Activated CD8-positive, alpha-beta memory T cell treated with anti-CD3 and anti-CD28 coated beads, Interleukin-2, amount 50 U/mL, for 4 hours (primary cell): ENCODE results near the gene ASB18.

Experiments used
- DNase-seq: peaks from one replicate; pipeline ENCODE4 v3.0.0-alpha.2; 2020

ASB18 gene

DNA sequence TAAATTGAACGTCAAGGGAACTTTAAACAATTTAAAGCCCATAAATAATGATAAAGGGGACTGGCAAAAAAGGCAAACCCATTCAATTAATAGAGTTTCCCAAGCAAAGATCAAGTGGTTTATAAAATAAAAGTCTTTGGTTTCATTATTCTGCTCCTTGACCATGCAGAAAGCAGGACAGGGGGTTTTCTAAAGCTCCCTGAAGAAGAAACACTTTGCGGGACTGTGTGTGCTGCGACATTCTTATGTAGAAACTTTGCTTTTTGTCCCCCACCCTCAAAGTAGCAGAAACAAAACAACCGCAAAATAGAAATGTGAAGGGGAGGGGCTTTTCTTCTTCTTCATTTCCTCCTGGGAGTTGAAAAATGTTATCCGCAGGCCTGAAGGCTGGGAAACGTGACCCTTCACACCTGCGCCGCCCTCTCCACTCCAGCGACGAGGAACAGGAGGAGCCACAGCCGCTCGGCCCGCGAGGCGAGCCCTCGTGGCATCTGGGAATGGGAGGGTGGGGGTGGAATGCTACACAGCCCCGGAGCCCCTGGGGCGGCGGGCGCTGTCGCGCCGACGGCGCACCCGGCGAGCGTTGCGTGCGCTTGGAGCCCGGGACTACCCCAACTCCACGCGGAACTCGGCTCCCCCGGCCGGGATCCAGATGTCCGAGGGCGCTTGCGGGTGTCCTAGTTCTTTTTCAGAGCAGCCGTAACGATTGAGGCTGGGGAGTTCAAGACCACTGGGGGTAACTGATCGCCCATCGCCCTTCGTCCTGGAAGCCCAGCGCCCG lies 91.8 kb downstream of the ASB18 start:
- no peak for DNase-seq

DNA sequence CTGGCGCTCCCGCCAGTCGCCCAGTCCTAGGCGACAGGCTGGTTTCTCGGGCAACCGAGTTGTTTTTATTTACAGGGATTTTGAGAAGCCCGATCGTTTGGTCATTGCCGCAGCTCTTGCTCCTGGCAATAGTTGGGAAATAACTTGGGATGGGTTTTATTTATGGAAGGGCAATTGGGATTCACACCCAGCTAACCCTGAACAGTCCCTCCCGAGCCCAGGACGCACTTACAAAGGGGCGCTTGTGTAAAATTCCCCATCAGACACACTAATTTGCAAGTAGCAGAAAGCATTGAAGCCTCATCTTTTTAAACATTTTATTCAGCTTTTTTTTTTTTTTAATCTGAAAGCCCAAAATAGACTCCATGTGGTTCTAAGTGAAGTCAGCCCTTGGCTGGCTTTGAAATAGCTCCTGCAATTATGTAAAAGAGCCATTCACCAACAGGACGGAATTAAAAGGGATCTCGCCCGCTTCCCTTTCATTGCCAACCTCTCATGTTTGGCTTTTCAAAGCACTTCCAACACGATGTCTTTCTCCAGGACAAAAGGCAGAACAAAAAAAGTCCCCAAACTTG lies 92.4 kb downstream of the ASB18 start:
- DNase-seq = no peak

DNA sequence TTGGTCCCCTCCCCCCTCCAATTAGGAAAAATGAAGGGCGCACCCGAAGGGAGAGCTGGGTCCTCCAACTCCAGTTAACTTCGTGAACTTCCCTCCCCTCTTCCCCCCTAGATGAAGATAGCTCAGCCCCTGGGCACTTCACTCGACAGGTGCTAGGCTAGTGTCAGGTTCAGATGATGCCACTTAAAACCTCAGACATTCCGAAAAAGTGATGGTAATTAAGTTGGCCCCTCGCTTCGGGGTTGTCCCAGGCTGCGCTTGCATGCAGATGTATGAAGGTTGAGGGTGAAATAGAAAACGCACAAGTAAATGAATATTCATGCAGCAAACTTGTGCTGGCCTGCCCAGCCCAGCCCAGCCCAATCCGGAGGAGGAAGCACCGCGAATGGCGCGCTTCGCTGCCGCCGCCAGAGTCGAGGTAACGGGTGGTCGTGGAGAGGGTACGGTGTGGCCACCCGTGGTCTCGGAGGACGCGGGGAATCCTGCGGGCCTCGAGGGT lies 93.0 kb downstream of the ASB18 start:
- DNase-seq = no peak

DNA sequence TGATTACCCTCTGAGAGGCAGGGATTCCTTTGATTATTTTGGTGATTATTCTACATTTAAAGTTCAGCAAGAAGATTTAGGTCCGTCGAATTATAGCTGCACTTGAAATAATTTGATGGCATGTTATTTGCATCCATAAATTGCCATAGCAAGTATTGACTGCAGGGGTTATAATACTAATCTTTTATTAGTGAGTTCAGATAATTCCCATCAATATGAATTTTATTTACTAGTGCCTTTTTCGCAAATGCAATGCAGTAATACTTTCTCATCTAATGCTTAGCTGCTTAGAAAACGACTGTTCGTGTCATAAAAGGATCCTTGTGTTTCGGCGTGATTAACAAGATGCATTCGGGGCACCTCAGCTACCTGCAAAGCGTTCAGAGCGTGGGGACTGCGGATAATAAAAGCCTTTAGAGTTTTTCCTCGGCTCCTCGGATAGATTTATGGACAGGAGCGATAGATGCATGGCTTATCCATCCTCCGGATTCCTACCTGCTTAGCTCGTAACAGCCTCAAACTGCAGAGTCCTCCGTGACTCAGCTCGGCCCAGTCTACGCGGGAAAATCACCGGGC lies 93.5 kb downstream of the ASB18 start:
- DNase-seq = no peak

DNA sequence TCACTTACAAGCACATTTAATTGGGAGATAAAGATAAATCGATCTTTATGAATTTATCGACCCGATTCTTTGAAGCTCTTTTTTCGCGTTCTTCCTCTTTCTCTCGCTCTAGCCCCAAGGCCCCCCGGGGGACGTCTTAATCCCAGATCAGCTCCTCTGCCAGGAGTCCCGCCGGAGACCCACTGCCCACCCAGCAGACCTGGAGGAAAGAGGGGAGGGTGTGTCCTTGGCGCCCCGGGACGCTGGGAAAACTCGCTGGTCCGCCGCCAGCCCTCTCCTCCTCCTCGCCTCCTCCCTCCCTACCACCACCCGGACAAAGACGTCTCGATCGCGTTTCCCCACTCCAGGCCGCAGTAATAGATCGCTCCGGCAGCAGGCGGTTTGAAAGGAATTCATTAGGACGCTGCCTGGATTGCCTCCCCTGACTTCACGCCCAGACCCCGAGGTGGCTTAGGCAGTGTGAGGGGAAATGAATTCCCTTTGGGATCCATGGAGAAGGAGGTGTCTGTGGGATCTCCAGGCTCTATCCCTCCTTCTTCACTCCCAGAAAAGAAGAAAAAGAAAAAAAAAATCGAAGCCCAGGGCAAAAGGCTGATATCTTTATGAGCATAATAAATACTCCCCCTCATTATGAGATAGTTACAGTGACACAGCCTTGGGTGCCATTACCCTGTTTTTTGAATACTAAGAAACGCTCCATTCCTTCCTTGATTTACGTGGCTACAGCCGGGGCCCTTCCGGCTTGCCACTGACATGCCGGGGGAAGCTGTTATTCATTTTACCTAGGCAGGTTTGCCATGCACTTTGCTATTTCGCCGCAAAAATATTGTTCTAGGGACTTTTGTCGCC lies 94.2 kb downstream of the ASB18 start:
- no peak for DNase-seq

GRCh38 chr2:236169151-236169721 lies 95.0 kb downstream of the ASB18 start:
- DNase-seq = no peak

GRCh38 chr2:236168110-236169080 lies 95.8 kb downstream of the ASB18 start, which contains the start of gene GBX2:
Gene GBX2, minus strand, starts transcription at chr2:236168386. Its CDS starts 415 bp downstream, at chr2:236167971.
- DNase-seq = no peak

DNA sequence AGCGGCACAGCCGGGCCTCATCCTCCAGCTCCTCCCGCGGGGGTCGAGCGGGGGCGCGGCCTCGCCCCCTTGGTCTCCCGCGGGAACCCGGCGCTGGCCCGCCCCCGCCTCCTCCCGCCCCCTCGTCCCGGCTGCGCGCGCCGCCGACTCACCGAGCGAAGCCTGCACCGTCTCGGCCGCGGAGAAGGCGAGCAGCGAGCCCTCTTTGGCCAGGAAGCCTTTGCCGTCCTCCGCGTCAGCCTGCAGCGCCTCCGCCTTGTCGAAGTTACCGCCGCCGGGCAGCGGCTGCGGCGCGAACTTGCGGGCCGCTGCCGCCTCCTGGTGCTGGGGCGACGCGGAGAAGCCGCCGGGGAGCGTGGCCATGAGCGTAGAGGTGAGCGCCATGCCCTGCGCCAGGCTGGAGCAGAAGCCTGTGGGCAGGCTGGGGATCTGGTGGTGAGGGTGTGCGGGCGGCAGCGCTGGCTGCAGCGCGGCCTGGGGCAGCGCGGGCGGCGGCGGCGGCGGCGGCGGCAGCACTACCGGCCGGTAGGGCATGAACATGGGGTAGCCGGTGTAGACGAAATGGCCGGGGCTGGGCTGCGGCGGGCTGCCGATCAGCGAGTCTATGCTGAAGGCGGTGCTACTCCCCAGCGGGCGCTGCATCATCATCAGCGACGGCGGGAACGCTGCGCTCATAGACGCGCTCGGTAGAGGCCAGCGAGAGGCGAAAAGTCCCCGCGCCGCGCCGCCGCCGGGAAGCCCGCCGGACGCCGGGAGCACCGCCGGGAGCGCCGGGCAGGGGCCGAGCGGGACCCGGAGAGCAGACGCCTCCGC lies 96.7 kb downstream of the ASB18 start:
- no peak for DNase-seq

GRCh38 chr2:236166796-236167296 lies 97.4 kb downstream of the ASB18 start:
- DNase-seq = no peak

- DNase-seq = no peak
Measured at GRCh38 chr2:236165842-236166795, 98.1 kb downstream of the ASB18 start.

DNA sequence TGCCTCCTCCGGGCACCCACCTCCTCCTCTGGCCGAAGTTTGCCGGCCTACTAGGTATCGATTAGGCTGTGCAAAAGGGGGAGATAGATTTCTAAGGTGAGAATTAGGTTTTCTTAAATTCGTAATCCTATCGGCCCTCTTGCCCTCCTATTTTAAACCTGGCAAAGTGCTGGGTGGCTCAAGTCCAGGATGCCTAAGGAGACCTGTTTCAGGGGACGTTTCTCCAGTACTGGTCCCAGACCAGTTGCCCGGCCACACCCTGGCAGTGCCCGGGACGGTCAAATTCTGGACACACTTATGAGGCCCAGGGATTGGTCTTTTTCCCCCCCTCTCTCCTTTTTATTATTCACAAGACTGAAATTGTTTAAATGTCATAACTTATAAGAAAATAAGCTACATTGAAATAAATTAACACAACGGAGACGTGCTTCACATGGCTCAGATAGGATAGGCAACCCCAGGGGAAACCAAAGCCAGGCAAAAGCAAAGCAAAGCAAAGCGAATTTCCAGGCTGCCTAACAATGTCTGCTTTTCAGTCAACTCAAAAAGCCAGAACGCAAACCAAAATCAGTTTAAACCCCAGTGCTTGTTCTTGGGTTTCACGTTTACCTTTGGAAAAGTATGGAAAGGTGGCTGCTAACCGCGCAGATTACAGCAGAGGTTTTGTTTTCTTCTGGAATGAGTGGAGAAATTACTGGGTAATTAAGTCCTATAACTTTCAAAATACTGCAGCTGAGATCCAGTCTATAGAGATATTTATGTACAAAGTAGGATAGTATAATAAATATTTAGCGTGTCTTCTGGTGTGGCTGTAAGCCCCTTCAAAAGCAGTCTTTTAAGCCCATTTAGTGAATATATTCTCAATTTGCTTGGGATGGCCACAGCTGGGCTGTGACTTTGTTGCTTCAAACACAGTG lies 99.0 kb downstream of the ASB18 start:
- DNase-seq = no peak

- DNase-seq = no peak
Measured at GRCh38 chr2:236164201-236164924, 99.8 kb downstream of the ASB18 start.

GRCh38 chr2:236163471-236164200 lies 100.6 kb downstream of the ASB18 start:
- DNase-seq = no peak

DNA sequence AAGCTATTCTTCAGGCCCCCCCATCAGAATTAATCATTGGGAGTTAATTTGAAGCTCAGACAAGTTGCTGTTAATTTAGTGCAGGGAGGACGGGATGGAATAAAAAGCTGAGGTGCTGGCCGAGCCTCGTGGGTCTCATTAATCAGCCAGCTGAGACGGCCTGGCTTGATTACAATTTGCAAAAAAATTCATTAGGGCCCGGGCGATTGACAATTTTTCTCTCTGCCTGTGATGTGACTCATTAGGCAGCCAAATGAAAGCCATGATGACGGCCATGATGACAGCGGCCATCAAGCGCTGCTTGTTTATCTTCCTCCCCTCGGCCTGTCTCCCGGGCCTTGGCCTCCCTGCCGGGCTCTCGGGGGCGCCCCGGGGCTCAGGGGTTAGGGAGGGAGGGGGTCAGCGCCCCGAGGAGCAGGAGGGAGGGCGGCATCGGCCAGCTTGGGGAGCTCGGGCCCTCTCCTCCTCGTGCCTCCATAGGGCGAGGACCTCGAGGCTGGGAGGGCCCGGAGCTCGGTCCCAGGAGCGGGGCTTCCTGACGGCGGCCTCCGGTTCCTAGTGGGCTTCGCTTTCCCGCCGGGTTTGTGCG lies 101.2 kb downstream of the ASB18 start:
- no peak for DNase-seq

DNA sequence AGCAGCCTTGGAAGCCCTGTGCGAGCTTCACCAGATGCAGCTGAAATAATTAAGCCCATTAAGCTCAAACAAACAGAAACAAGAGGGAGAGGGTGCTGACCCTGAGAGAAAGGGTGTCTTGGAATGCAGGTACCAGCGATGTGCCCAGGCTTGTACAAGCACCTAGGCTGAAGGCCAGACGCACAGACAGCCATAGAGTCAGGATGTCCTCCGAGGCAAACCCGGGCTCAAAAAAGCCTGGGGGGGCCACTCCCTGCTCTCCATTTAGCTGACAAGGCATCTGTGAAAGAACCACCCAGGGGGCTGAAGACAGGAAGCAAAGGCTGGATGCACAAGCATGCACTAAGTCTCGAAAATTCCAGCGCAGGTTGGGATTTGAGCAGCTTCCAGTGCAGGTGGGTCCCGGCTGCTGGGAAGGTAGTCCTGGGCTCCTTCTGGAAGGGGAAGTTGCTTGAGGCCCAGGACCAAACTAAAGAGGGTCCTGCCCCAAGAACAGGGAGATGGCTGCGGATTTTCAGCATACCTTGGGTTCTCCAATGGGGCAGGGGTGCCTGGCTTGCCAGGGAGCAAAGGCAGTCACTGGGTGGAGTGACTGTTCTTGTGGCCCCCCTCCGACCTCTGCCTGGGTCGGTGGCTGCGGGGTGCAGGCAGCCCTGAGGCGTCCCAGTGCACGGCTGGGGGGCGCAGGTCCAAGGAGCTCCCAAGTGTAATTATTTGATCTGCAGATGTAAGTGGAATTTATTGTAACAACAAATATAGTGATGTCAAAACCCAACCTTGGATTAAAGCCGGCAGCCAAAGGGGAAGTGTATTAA lies 102.0 kb downstream of the ASB18 start:
- no peak for DNase-seq
